ENCODE data around the gene IAH1. TPM values are rescaled to one million over a fixed set of nuclear protein-coding genes. Genes with fewer than 3 reads are reported as not detected.
A peak's percentile ranks its signal among the peaks of the same experiment; 100 is the strongest.

The IAH1 gene
- total RNA-seq, 4 donors from 2014 or later: 50.3 to 83.7 (median 62.5) TPM

DNA sequence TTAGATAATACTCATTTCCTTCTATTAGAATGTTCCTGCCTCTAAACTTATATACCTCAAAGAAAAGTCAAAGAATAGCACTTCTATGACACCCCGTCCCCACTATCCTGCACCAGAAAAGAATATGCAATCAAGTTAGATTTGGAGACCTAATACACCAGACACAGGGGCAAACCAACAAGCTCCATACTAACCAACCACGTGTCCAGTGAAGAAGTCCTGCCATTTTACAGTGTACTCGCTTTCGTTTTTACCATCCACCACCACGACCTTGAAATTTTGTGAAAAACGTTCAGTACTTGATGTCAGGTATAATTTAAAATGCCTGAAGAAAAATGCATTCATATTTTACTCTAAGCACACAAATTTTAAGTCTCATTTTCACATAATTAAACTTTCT, 62.2 kb downstream of the IAH1 start:
- 93% methylated on average over 6 of the region's 6 CpGs for WGBS, 2 donors

DNA sequence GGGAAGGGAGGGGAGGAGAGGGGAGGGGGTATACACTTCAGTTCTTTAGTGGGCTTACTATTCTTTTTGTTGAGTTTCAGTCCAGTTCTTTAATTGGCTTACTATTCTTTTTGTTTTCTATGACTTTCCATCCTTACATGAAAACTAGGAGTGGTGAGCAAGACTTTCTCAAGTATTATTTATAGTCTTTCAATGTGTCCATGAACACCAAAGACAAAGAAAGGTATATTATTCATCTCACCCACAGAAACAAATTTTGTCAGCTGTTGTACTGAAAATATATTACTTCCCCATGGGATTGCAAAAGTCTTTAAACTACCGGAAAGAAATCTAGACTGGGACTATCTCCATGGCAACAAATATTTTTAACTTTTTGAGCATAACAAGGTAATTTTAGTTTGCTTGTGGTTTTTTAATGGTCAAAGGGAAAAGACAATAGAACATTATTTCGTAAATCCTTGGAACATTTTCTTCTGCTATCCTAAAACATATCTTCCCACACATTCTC, 63.7 kb downstream of the IAH1 start:
- H3K36me3 ChIP-seq: peaks cover 0 to 5% of the 10 kb centered on the region in 2 donors
- 49 to 71% methylated on average over 2 of the region's 2 CpGs for WGBS, 2 donors
- intact Hi-C loops (cut with DNase I): no loop called here
- H3K9me3 ChIP-seq: no peaks in the 10 kb centered on the region
- H3K4me3 ChIP-seq (replicated peaks in 1 of 3): no peak overlapping the region
- no peaks in the 10 kb centered on the region for H3K27me3 ChIP-seq
- peaks cover 0 to 5% of the 10 kb centered on the region in 2 donors for H3K4me1 ChIP-seq
- no peak for TF ChIP-seq POLR2A (IDR thresholded peaks at IDR 0.05)
- peak overlapping the region in 1 of 3 donors; percentile 4 for H3K27ac ChIP-seq
- DNase-seq: no peak

More for the DNA sequence above, 62.2 kb downstream of the IAH1 start:
- Histone ChIP-seq H3K27me3 (no peaks in the 10 kb centered on the region), H3K36me3 (peaks cover 0 to 9% of the 10 kb centered on the region in 2 donors), H3K9me3 (no peaks in the 10 kb centered on the region), H3K4me1 (peaks cover 0 to 5% of the 10 kb centered on the region in 2 donors), H3K4me3 (replicated peaks in 1 of 3) (no peak overlapping the region), H3K27ac (no peak overlapping the region)
- DNase-seq: no peak
- no peak for TF ChIP-seq POLR2A (IDR thresholded peaks at IDR 0.05)
- TF ChIP-seq, protein P1, sequence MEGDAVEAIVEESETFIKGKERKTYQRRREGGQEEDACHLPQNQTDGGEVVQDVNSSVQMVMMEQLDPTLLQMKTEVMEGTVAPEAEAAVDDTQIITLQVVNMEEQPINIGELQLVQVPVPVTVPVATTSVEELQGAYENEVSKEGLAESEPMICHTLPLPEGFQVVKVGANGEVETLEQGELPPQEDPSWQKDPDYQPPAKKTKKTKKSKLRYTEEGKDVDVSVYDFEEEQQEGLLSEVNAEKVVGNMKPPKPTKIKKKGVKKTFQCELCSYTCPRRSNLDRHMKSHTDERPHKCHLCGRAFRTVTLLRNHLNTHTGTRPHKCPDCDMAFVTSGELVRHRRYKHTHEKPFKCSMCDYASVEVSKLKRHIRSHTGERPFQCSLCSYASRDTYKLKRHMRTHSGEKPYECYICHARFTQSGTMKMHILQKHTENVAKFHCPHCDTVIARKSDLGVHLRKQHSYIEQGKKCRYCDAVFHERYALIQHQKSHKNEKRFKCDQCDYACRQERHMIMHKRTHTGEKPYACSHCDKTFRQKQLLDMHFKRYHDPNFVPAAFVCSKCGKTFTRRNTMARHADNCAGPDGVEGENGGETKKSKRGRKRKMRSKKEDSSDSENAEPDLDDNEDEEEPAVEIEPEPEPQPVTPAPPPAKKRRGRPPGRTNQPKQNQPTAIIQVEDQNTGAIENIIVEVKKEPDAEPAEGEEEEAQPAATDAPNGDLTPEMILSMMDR (IDR thresholded peaks at IDR 0.05): no peak
- intact Hi-C loops (cut with DNase I): no loop called here

Other genes starting within 250 kb of the IAH1 start
- gene ITGB1BP1, start 51.0 kb upstream of the IAH1 start, total RNA-seq: 10 to 100 TPM; 39.4 to 73.4 (median 45.8) TPM
- gene CPSF3, start 50.9 kb upstream of the IAH1 start, total RNA-seq: 10 to 100 TPM; 21.7 to 33.6 (median 29.1) TPM
- gene ADAM17, start 81.3 kb downstream of the IAH1 start, total RNA-seq: 10 to 100 TPM; 26.9 to 39.4 (median 31.3) TPM
- gene YWHAQ, start 156.4 kb downstream of the IAH1 start, total RNA-seq: 100 to 1,000 TPM; 246 to 270 (median 265) TPM